Adrenal gland (tissue), 12 donors: Measurements from ENCODE around the gene MAGT1. TPM values are rescaled to one million over a fixed set of nuclear protein-coding genes. Genes with fewer than 3 reads are reported as not detected.

Experiments
- DNase-seq, 7 donors: peaks; one replicate each; pipeline ENCODE4 v3.0.0-alpha.2; 2019 to 2020
- H3K27ac ChIP-seq, 5 donors: fragments of 200-600 bp; sonication (generic) in 4 of 5; 1 replicate in 3 of 5; 2 replicates in 2 of 5; pipeline versions ENCODE4 v1.5.1 to v1.8.0; 2016 to 2020; ENCODE audit warnings: mild to moderate bottlenecking in 1 of 5
- H3K27me3 ChIP-seq: fragments of 200-600 bp; 2 replicates; pipeline ENCODE4 v1.8.0; 2021
- H3K36me3 ChIP-seq, 2 donors: fragments of 200-600 bp; replicated peaks in 1 of 2; 1 replicate in 1 of 2; 2 replicates in 1 of 2; pipeline versions ENCODE4 v1.5.1 to v1.8.0; 2018 to 2022
- H3K4me1 ChIP-seq, 2 donors: fragments of 200-600 bp; replicated peaks in 1 of 2; 1 replicate in 1 of 2; 2 replicates in 1 of 2; pipeline versions ENCODE4 v1.5.1 to v1.8.0; 2018 to 2021
- H3K4me3 ChIP-seq, 4 donors: fragments of 200-600 bp; sonication (generic) in 3 of 4; one replicate each; pipeline ENCODE4 v1.5.1; 2016 to 2018
- H3K9me3 ChIP-seq, 3 donors: fragments of 200-600 bp; sonication (generic) in 1 of 3; replicated peaks in 1 of 3; 1 replicate in 2 of 3; 2 replicates in 1 of 3; pipeline versions ENCODE4 v1.5.1 to v1.8.0; 2016 to 2021
- CTCF ChIP-seq, 6 experiments: fragments of 450-650 bp in 4 of 6; fragments of 200-600 bp in 2 of 6; sonication (generic) in 1 of 6; IDR thresholded peaks; 1 replicate in 5 of 6; 2 replicates in 1 of 6; pipeline versions ENCODE4 v1.5.1 to v1.8.0; 2016 to 2021; ENCODE audit warnings: antibody characterized with exemption in 6 of 6, mild to moderate bottlenecking in 2 of 6, moderate library complexity in 1 of 6
- POLR2A ChIP-seq, 2 donors: fragments of 450-650 bp; IDR thresholded peaks; one replicate each; pipeline ENCODE4 v1.6.1; 2017; ENCODE audit warnings: antibody characterized with exemption in 2 of 2, mild to moderate bottlenecking in 2 of 2, moderate library complexity in 1 of 2
- WGBS, 4 donors: extraction: QIAGEN DNeasy Blood & Tissue Kit in 2 of 4; methylation state at CpG; one replicate each; pipeline versions ENCODE4 v1.1.5 to v1.1.7; 2013 to 2017; 5-methylcytosine and 5-hydroxymethylcytosine counted together
- intact Hi-C, 2 donors: fragments of 100-400 bp; cut with DNase I; formaldehyde crosslinking; loops; one replicate each; pipeline versions ENCODE4 v1.14.1 to v1.15.0; 2022 to 2023
- polyA plus RNA-seq, 3 donors: library from polyadenylated mRNA; stranded (reverse); fragments of 200-250 nt in 2 of 3; fragments of 350-450 nt in 1 of 3; fragmentation: Illumina TruSeq in 1 of 3; extraction: RNeasy Lipid Tissue Mini Kit (QIAGEN cat#74804) in 1 of 3; gene quantifications; one replicate each; pipeline ENCODE4 v1.2.3, GENCODE V29; 2013 to 2014
- total RNA-seq, 9 donors: library from RNA; depleted of rRNA in 4 of 9; stranded (reverse); fragments of >200 nt in 4 of 9; fragments of 120-200 nt in 1 of 9; fragmentation: NEBNext Ultra II Directional in 1 of 9; extraction: Animal tissue kit (Norgen Biotek cat#: 25700) in 1 of 9; gene quantifications; one replicate each; pipeline versions ENCODE4 v1.1.0 to v1.2.4, GENCODE V29; 2013 to 2023
- donor health status: healthy with polysubstance abuse.
- donor health status: Bipolar disorder and iron deficiency.
- donor health status: DM: yes; HTN: yes; CAD: no.
- donor health status: DM: no; HTN: no; CAD: no.
- donor health status: DM: no; HTN: no; CAD: no.
- donor health status: DM: yes; HTN: yes; CAD: no.

Gene MAGT1
- total and polyA plus RNA-seq, 12 donors: 8.5 to 77.0 (median 47.8) TPM

GRCh38 chrX:77917294-77917933 is 22.2 kb upstream of the MAGT1 start:
- H3K4me1 ChIP-seq: no peaks in the 10 kb centered on the region
- H3K27me3 ChIP-seq: no peaks in the 10 kb centered on the region
- intact Hi-C loops: loop anchor here in 1 of 2 donors (10.0 kb wide), 1 partner anchor 107 kb away; no protein-coding TSS in a partner anchor
- 48 to 76% (median 60%) methylated on average over 2 of the region's 2 CpGs for WGBS, 4 donors
- no peak for DNase-seq
- TF ChIP-seq POLR2A (IDR thresholded peaks at IDR 0.05) (no peak), CTCF (IDR thresholded peaks at IDR 0.05) (no peak)
- no peak overlapping the region for H3K4me3 ChIP-seq
- H3K9me3 ChIP-seq: no peaks in the 10 kb centered on the region
- no peak overlapping the region for H3K27ac ChIP-seq
- H3K36me3 ChIP-seq: no peaks in the 10 kb centered on the region

GRCh38 chrX:77910108-77910840 is 15.0 kb upstream of the MAGT1 start, which contains the start of gene ATP7A:
ATP7A (plus strand) TSS chrX:77910693; CDS start chrX:77971642, 60,949 bp downstream.
- 0 to 38% (median 11%) methylated on average over 6 to 36 of the region's 36 CpGs for WGBS, 4 donors

GRCh38 chrX:77901506-77901905 is 6.3 kb upstream of the MAGT1 start:
- H3K27ac ChIP-seq: no peak overlapping the region
- TF ChIP-seq CTCF (IDR thresholded peaks at IDR 0.05) (no peak), POLR2A (IDR thresholded peaks at IDR 0.05) (no peak)
- intact Hi-C loops: no loop called here

More at GRCh38 chrX:77910108-77910840, 15.0 kb upstream of the MAGT1 start, which contains the start of gene ATP7A:
- peak; percentile 84 to 94 (median 91) for DNase-seq
- no peaks in the 10 kb centered on the region for H3K4me1 ChIP-seq
- TF ChIP-seq CTCF (IDR thresholded peaks at IDR 0.05) (peak; percentile 31 to 74 (median 56)), POLR2A (IDR thresholded peaks at IDR 0.05) (peak in 1 of 2 donors; percentile 58)
- H3K27me3 ChIP-seq: no peaks in the 10 kb centered on the region
- intact Hi-C loops: loop anchor here in 1 of 2 donors (10.0 kb wide), 1 partner anchor 115 kb away; no protein-coding TSS in a partner anchor
- peak within 1 kb of the TSS; percentile 7 to 64 (median 26) for H3K4me3 ChIP-seq
- no peaks in the 10 kb centered on the region for H3K9me3 ChIP-seq
- H3K27ac ChIP-seq: peak within 1 kb of the TSS in 4 of 5 donors; percentile 66 to 80 (median 74)
- no peaks in the 10 kb centered on the region for H3K36me3 ChIP-seq

GRCh38 chrX:77900688-77901087 is 5.5 kb upstream of the MAGT1 start:
- no peaks in the 10 kb centered on the region for H3K9me3 ChIP-seq
- DNase-seq: no peak
- H3K27ac ChIP-seq: peak overlapping the region in 3 of 5 donors; percentile 75 to 92 (median 79)
- no peaks in the 10 kb centered on the region for H3K27me3 ChIP-seq
- TF ChIP-seq CTCF (IDR thresholded peaks at IDR 0.05): no peak
- no peak for TF ChIP-seq POLR2A (IDR thresholded peaks at IDR 0.05)
- peak overlapping the region in 2 of 4 donors; percentile 33 to 66 for H3K4me3 ChIP-seq
- peaks cover 0 to 9% of the 10 kb centered on the region in 2 donors for H3K4me1 ChIP-seq
- H3K36me3 ChIP-seq: peaks cover 0 to 3% of the 10 kb centered on the region in 2 donors
- intact Hi-C loops: no loop called here
- 58 to 91% (median 80%) methylated on average over 1 of the region's 1 CpG for WGBS, 4 donors

More at GRCh38 chrX:77901506-77901905, 6.3 kb upstream of the MAGT1 start:
- Histone ChIP-seq H3K9me3 (no peaks in the 10 kb centered on the region), H3K4me3 (no peak overlapping the region), H3K4me1 (peaks cover 0 to 9% of the 10 kb centered on the region in 2 donors), H3K36me3 (peaks cover 0 to 3% of the 10 kb centered on the region in 2 donors), H3K27me3 (no peaks in the 10 kb centered on the region)
- 84 to 93% (median 90%) methylated on average over 5 of the region's 5 CpGs for WGBS, 4 donors
- no peak for DNase-seq
